Upper lobe of left lung (tissue), 6 donors: ENCODE measurements around the gene SCYGR8. TPM values are rescaled to one million over a fixed set of nuclear protein-coding genes. Genes with fewer than 3 reads are reported as not detected.
A peak's percentile ranks its signal among the peaks of the same experiment; 100 is the strongest.

Source experiments
- ATAC-seq, 2 donors: fragments of 200-7000 bp; cut with Tn5 transposase; one replicate each; pipeline ENCODE4 v1.9.1; 2022; ENCODE audit warnings: mild to moderate bottlenecking in 2 of 2, moderate library complexity in 2 of 2; ENCODE audit not compliant: low FRiP score in 2 of 2
- DNase-seq, 2 donors: peaks; one replicate each; pipeline ENCODE4 v3.0.0-alpha.2; 2019 to 2020
- H3K27ac ChIP-seq, 4 donors: fragments of 200-600 bp; sonication (generic); one replicate each; pipeline ENCODE4 v1.5.1; 2016 to 2019
- H3K27me3 ChIP-seq, 4 donors: fragments of 200-600 bp; sonication (generic); one replicate each; pipeline ENCODE4 v1.5.1; 2017 to 2019
- H3K36me3 ChIP-seq, 4 donors: fragments of 200-600 bp; sonication (generic); one replicate each; pipeline ENCODE4 v1.5.1; 2016 to 2019
- H3K4me1 ChIP-seq, 4 donors: fragments of 200-600 bp; sonication (generic); one replicate each; pipeline ENCODE4 v1.5.1; 2018 to 2019
- H3K4me3 ChIP-seq, 4 donors: fragments of 200-600 bp; sonication (generic); one replicate each; pipeline ENCODE4 v1.5.1; 2017 to 2019; ENCODE audit warnings: mild to moderate bottlenecking in 2 of 4, moderate library complexity in 1 of 4
- H3K9me3 ChIP-seq, 4 donors: fragments of 200-600 bp; sonication (generic); one replicate each; pipeline ENCODE4 v1.5.1; 2018 to 2019
- EP300 ChIP-seq, 4 donors: sonication (generic); formaldehyde crosslinking; IDR thresholded peaks; one replicate each; pipeline ENCODE4 v1.5.1; 2017; ENCODE audit warnings: antibody characterized with exemption in 4 of 4, control low read depth in 2 of 4
- POLR2A ChIP-seq, 4 donors: fragments of 450-650 bp; IDR thresholded peaks; one replicate each; pipeline ENCODE4 v1.5.1; 2016 to 2017; ENCODE audit warnings: antibody characterized with exemption in 4 of 4, mild to moderate bottlenecking in 2 of 4
- POLR2AphosphoS5 ChIP-seq, 2 donors: sonication (generic); formaldehyde crosslinking; IDR thresholded peaks; one replicate each; pipeline ENCODE4 v1.5.1; 2017; ENCODE audit warnings: antibody characterized with exemption in 2 of 2
- WGBS, 2 donors: methylation state at CpG; one replicate each; pipeline ENCODE4 v1.1.5; 2017 to 2018; 5-methylcytosine and 5-hydroxymethylcytosine counted together
- total RNA-seq, 6 donors: library from RNA; depleted of rRNA in 4 of 6; stranded (reverse); fragments of >200 nt in 4 of 6; gene quantifications; one replicate each; pipeline versions ENCODE4 v1.1.0 to v1.2.1, GENCODE V29; 2016 to 2021
- TF ChIP-seq, protein P1 (sequence below), 6 experiments: fragments of 450-650 bp in 4 of 6; fragments of 200-600 bp in 2 of 6; sonication (generic) in 2 of 6; IDR thresholded peaks; one replicate each; pipeline ENCODE4 v1.5.1; 2016 to 2019; ENCODE audit warnings: antibody characterized with exemption in 6 of 6
- donor health status: DM: no; HTN: no; CAD: no; lungs with moderate emphysema.
- donor health status: DM: no; HTN: yes; CAD: no; lungs with severe emphysema.

SCYGR8 gene
- total RNA-seq, 6 donors from 2014 or later, result not detected

GRCh38 chr2:227772197-227772661 is 26.5 kb downstream of the SCYGR8 start:
- Histone ChIP-seq H3K4me3 (no peak overlapping the region), H3K27me3 (no peaks in the 10 kb centered on the region), H3K36me3 (no peaks in the 10 kb centered on the region), H3K9me3 (no peaks in the 10 kb centered on the region), H3K4me1 (no peaks in the 10 kb centered on the region), H3K27ac (no peak overlapping the region)
- WGBS, 2 donors, result 72 to 81% methylated on average over 5 of the region's 5 CpGs
- DNase-seq (no peak), ATAC-seq (no peak)
- TF ChIP-seq POLR2AphosphoS5 (IDR thresholded peaks at IDR 0.05), result no peak
- TF ChIP-seq, protein P1, sequence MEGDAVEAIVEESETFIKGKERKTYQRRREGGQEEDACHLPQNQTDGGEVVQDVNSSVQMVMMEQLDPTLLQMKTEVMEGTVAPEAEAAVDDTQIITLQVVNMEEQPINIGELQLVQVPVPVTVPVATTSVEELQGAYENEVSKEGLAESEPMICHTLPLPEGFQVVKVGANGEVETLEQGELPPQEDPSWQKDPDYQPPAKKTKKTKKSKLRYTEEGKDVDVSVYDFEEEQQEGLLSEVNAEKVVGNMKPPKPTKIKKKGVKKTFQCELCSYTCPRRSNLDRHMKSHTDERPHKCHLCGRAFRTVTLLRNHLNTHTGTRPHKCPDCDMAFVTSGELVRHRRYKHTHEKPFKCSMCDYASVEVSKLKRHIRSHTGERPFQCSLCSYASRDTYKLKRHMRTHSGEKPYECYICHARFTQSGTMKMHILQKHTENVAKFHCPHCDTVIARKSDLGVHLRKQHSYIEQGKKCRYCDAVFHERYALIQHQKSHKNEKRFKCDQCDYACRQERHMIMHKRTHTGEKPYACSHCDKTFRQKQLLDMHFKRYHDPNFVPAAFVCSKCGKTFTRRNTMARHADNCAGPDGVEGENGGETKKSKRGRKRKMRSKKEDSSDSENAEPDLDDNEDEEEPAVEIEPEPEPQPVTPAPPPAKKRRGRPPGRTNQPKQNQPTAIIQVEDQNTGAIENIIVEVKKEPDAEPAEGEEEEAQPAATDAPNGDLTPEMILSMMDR (IDR thresholded peaks at IDR 0.05), result no peak
- TF ChIP-seq POLR2A (IDR thresholded peaks at IDR 0.05), result no peak
- no peak for TF ChIP-seq EP300 (IDR thresholded peaks at IDR 0.05)

- Histone ChIP-seq H3K36me3 (no peaks in the 10 kb centered on the region), H3K4me3 (no peak overlapping the region), H3K4me1 (no peaks in the 10 kb centered on the region), H3K9me3 (no peaks in the 10 kb centered on the region), H3K27ac (no peak overlapping the region), H3K27me3 (no peaks in the 10 kb centered on the region)
- ATAC-seq (no peak), DNase-seq (no peak)
- TF ChIP-seq EP300 (IDR thresholded peaks at IDR 0.05) (no peak), POLR2AphosphoS5 (IDR thresholded peaks at IDR 0.05) (no peak), POLR2A (IDR thresholded peaks at IDR 0.05) (no peak)
- TF ChIP-seq, protein P1 (IDR thresholded peaks at IDR 0.05), result no peak
- WGBS, 2 donors, result 49 to 54% methylated on average over 2 of the region's 2 CpGs
Measured at GRCh38 chr2:227772932-227773331, 27.2 kb downstream of the SCYGR8 start.

- no peaks in the 10 kb centered on the region for H3K4me1 ChIP-seq
- H3K27me3 ChIP-seq, result no peaks in the 10 kb centered on the region
- peak in 1 of 2 donors; percentile 33 for DNase-seq
- no peak for TF ChIP-seq POLR2A (IDR thresholded peaks at IDR 0.05)
- TF ChIP-seq, protein P1 (IDR thresholded peaks at IDR 0.05), result peak in 4 of 6 experiments; percentile 12 to 32 (median 21)
- H3K27ac ChIP-seq, result no peak overlapping the region
- 52 to 53% methylated on average over 15 of the region's 15 CpGs for WGBS, 2 donors
- no peak for ATAC-seq
- H3K9me3 ChIP-seq, result no peaks in the 10 kb centered on the region
- H3K4me3 ChIP-seq, result no peak overlapping the region
- no peaks in the 10 kb centered on the region for H3K36me3 ChIP-seq
Measured at GRCh38 chr2:227774011-227774624, 28.4 kb downstream of the SCYGR8 start.

DNA sequence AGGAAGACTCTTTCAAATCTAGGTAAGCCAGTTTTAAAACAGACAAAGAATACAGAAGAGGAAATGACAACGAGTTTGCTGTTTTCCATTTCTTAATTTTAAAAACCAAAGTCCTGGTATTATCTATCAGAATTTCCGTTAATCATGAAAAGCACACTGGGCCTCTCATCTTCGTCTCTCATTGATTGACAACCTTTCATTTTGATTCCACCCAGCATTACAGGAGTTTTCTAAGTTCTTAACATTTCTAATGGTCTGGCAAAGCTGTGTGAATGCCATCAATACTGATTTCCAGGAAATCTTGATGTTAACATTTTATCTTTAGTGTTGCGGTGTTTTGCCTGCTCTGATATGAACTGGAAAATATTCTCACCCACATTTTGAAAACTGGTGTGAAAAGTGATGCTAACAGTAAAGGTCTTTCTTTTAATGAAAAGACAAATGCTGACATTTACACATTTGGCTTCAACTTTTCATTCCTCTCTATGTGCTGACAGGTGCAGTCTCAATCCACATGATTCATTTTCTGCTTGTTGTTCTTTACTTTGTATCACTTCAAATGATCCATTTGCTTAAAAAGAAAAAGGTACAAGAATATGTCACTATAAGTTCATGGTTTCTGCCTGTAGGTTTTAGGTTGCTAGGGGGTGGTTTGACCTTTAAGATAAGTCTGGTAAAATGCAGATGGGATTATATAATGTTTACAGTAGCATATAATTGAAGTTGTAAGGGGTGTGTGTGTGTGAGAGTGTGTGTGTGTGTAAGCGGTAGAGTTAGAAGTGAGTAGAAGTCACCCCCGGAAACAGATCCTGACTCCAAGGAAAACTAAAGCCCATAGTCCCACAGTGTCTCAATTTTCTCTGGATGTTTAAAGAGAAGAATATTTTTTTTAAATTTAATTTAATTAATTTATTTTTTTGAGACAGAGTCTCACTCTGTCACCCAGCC is 29.5 kb downstream of the SCYGR8 start:
- TF ChIP-seq POLR2AphosphoS5 (IDR thresholded peaks at IDR 0.05) (no peak), POLR2A (IDR thresholded peaks at IDR 0.05) (no peak), EP300 (IDR thresholded peaks at IDR 0.05) (no peak)
- TF ChIP-seq, protein P1 (IDR thresholded peaks at IDR 0.05), result no peak
- H3K27me3 ChIP-seq, result no peaks in the 10 kb centered on the region
- H3K4me1 ChIP-seq, result no peaks in the 10 kb centered on the region
- no peak overlapping the region for H3K27ac ChIP-seq
- WGBS, 2 donors, result 78 to 86% methylated on average over 6 of the region's 6 CpGs
- no peak for DNase-seq
- ATAC-seq, result no peak
- H3K4me3 ChIP-seq, result no peak overlapping the region
- H3K36me3 ChIP-seq, result no peaks in the 10 kb centered on the region
- H3K9me3 ChIP-seq, result no peaks in the 10 kb centered on the region
